Gastrocnemius medialis (tissue), 4 donors: ENCODE results near the gene TUBB2B. TPM values are rescaled to one million over a fixed set of nuclear protein-coding genes. Genes with fewer than 3 reads are reported as not detected.

ENCODE experiments used
- ATAC-seq, 2 donors: fragments of 150-250 bp; one replicate each; pipeline ENCODE4 v1.9.1; 2016
- DNase-seq, 2 donors: peaks; one replicate each; pipeline ENCODE4 v3.0.0-alpha.2; 2019
- H3K27ac ChIP-seq, 4 donors: fragments of 200-600 bp; sonication (generic); 1 replicate in 1 of 4; 2 replicates in 3 of 4; pipeline ENCODE4 v1.5.1; 2016 to 2018; ENCODE audit warnings: mild to moderate bottlenecking in 2 of 4, moderate library complexity in 1 of 4
- H3K27me3 ChIP-seq, 3 donors: fragments of 200-600 bp; sonication (generic) in 2 of 3; 1 replicate in 1 of 3; 2 replicates in 2 of 3; pipeline versions ENCODE4 v1.5.1 to v1.6.0; 2016 to 2019; ENCODE audit warnings: mild to moderate bottlenecking in 1 of 3, moderate library complexity in 1 of 3
- H3K36me3 ChIP-seq, 2 donors: fragments of 200-600 bp; sonication (generic) in 1 of 2; one replicate each; pipeline ENCODE4 v1.5.1; 2017 to 2018
- H3K4me1 ChIP-seq, 2 donors: fragments of 200-600 bp; sonication (generic) in 1 of 2; one replicate each; pipeline ENCODE4 v1.5.1; 2016 to 2017; ENCODE audit warnings: mild to moderate bottlenecking in 2 of 2
- H3K4me3 ChIP-seq, 4 donors: fragments of 200-600 bp; sonication (generic) in 3 of 4; 1 replicate in 1 of 4; 2 replicates in 3 of 4; pipeline ENCODE4 v1.5.1; 2016 to 2019; ENCODE audit warnings: mild to moderate bottlenecking in 2 of 4
- H3K9me3 ChIP-seq, 3 donors: fragments of 200-600 bp; sonication (generic) in 2 of 3; 1 replicate in 1 of 3; 2 replicates in 2 of 3; pipeline ENCODE4 v1.5.1; 2016 to 2019
- POLR2A ChIP-seq, 2 donors: fragments of 450-650 bp; IDR thresholded peaks; one replicate each; pipeline ENCODE4 v1.6.1; 2017; ENCODE audit warnings: antibody characterized with exemption in 2 of 2, mild to moderate bottlenecking in 2 of 2, moderate library complexity in 2 of 2
- in situ Hi-C, 4 donors: fragments of 200-750 bp; cut with MboI; loops; one replicate each; pipeline versions ENCODE4 v1.15.0 to v1.8.0; 2017; ENCODE audit warnings: low sequenced_read_pairs in 4 of 4
- intact Hi-C: fragments of 100-400 bp; cut with DNase I; formaldehyde crosslinking; loops from one replicate; pipeline ENCODE4 v1.15.1; 2023; ENCODE audit warnings: low total_unique reads
- total RNA-seq, 4 donors: library from RNA; depleted of rRNA; stranded (reverse); fragments of >200 nt; gene quantifications; one replicate each; pipeline versions ENCODE4 v1.1.0 to v1.2.3, GENCODE V29; 2016
- TF ChIP-seq, protein P1 (sequence below), 5 experiments: fragments of 450-650 bp in 3 of 5; fragments of 200-600 bp in 2 of 5; sonication (generic) in 2 of 5; IDR thresholded peaks in 4 of 5; conservative IDR thresholded peaks in 1 of 5; 1 replicate in 4 of 5; 2 replicates in 1 of 5; pipeline ENCODE4 v1.5.1; 2016 to 2019; ENCODE audit warnings: antibody characterized with exemption in 5 of 5, mild to moderate bottlenecking in 3 of 5, moderate library complexity in 3 of 5

Gene TUBB2B
- total RNA-seq, 4 donors from 2014 or later: 1.5 to 3.5 (median 1.9) TPM

DNA sequence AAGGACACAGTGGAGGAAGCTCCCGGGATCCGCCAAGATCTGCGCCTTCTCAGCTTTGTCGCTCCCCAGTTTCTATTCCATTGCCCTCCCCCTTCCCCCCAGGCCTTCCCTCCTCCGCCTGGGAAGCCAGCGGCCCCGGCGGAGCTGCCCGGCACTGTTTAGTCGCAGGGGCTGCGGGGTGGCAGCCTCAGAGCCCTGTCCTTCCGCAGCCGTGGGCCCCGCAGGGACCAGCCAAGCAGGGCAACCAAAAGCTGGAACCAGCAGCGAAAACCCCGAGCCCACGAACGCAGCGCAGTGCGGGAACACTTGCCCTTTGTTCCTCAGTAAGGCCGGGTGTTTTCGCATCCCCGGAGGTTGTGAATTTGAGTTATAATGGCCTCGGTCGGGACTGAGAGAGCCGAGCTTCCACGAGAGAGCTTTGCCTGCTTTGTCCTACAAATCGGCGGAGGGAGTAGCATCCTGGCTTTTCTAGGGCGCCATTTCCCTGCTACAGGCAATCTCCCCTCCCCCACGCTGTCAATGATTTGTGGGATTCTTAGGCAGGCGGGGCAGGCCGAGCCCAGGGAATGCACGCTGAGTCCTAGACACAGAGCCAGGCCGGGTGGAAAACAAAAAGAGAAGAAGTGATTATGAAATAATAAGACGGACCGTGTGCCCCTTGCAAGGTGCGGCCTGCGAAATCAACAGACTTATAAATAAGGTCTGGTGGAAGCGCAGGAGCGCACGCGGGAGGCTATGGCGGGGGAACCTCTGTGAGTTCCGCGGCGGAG is 4.0 kb upstream of the TUBB2B start:
- ATAC-seq (peak; percentile 66), DNase-seq (peak; percentile 41 to 44)
- Histone ChIP-seq H3K9me3 (no peaks in the 10 kb centered on the region), H3K27ac (peak overlapping the region; percentile 32 to 66 (median 57)), H3K4me3 (peak overlapping the region; percentile 50 to 66 (median 61)), H3K4me1 (peaks cover 27 to 42% of the 10 kb centered on the region in 2 donors), H3K36me3 (no peaks in the 10 kb centered on the region), H3K27me3 (peaks cover 90 to 94% (median 92%) of the 10 kb centered on the region in 3 donors)
- intact Hi-C loops (no loop called here), in situ Hi-C loops (no loop called here)
- TF ChIP-seq POLR2A (IDR thresholded peaks at IDR 0.05): no peak
- TF ChIP-seq, protein P1, sequence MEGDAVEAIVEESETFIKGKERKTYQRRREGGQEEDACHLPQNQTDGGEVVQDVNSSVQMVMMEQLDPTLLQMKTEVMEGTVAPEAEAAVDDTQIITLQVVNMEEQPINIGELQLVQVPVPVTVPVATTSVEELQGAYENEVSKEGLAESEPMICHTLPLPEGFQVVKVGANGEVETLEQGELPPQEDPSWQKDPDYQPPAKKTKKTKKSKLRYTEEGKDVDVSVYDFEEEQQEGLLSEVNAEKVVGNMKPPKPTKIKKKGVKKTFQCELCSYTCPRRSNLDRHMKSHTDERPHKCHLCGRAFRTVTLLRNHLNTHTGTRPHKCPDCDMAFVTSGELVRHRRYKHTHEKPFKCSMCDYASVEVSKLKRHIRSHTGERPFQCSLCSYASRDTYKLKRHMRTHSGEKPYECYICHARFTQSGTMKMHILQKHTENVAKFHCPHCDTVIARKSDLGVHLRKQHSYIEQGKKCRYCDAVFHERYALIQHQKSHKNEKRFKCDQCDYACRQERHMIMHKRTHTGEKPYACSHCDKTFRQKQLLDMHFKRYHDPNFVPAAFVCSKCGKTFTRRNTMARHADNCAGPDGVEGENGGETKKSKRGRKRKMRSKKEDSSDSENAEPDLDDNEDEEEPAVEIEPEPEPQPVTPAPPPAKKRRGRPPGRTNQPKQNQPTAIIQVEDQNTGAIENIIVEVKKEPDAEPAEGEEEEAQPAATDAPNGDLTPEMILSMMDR (IDR thresholded peaks at IDR 0.05 in 4 of 5, conservative IDR thresholded peaks at IDR 0.05 in 1 of 5): no peak

DNA sequence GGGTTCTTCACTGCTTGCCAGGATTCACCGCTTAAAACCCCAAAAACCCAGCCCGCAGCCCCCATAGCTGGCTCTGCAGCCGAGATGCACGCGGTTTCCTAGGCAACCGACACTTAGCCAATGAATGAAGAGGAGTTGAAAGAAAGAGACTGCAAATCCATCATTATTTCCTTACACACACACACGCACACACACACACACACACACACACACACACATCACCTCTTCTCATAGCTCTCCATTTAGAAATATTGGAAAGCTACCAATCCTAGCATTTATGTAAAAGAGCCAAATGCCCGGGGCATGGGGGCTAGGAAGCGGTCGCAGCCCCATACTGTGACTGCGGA is 3.4 kb upstream of the TUBB2B start:
- Histone ChIP-seq H3K4me3 (peak overlapping the region; percentile 50 to 66 (median 61)), H3K36me3 (no peaks in the 10 kb centered on the region), H3K9me3 (no peaks in the 10 kb centered on the region), H3K27me3 (peaks cover 91 to 95% (median 95%) of the 10 kb centered on the region in 3 donors), H3K27ac (peak overlapping the region in 2 of 4 donors; percentile 59 to 66), H3K4me1 (peaks cover 27 to 42% of the 10 kb centered on the region in 2 donors)
- no peak for TF ChIP-seq POLR2A (IDR thresholded peaks at IDR 0.05)
- TF ChIP-seq, protein P1 (IDR thresholded peaks at IDR 0.05 in 4 of 5, conservative IDR thresholded peaks at IDR 0.05 in 1 of 5): no peak
- in situ Hi-C loops (no loop called here), intact Hi-C loops (no loop called here)
- ATAC-seq (no peak), DNase-seq (no peak)

DNA sequence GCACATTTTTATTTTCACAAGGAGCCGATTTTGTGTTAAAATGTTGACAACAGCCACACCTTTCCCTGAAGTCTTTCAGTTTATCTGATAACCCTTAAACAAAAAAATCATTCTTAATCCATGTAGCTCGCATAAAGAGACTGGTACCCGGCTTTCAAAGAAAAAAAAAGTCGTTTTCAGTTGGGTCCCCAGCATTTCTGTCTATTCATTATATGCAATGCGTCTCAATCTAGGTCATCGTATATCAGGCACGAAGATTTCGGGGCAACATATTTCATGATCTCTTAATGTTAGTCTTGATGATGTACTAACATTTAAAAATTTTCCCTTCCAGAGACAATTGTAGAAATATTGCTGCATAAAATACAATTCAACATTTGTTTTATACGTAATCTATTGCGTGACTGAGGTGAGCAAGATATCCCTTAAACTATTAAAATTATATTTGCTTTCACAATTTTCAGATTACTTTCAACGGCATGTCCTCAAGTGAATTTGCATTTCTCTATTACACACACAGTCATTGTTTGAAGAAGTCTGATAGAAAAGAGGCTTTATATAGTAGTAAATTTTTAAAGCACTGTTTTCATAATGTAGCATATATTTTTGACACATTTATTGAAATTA is 2.9 kb upstream of the TUBB2B start:
- Histone ChIP-seq H3K4me3 (peak overlapping the region in 3 of 4 donors; percentile 44 to 57 (median 50)), H3K36me3 (no peaks in the 10 kb centered on the region), H3K9me3 (no peaks in the 10 kb centered on the region), H3K27me3 (peaks cover 86 to 94% (median 91%) of the 10 kb centered on the region in 3 donors), H3K4me1 (peaks cover 27 to 42% of the 10 kb centered on the region in 2 donors), H3K27ac (no peak overlapping the region)
- TF ChIP-seq, protein P1 (IDR thresholded peaks at IDR 0.05 in 4 of 5, conservative IDR thresholded peaks at IDR 0.05 in 1 of 5): no peak
- TF ChIP-seq POLR2A (IDR thresholded peaks at IDR 0.05): no peak
- intact Hi-C loops (no loop called here), in situ Hi-C loops (no loop called here)
- ATAC-seq (no peak), DNase-seq (no peak)

DNA sequence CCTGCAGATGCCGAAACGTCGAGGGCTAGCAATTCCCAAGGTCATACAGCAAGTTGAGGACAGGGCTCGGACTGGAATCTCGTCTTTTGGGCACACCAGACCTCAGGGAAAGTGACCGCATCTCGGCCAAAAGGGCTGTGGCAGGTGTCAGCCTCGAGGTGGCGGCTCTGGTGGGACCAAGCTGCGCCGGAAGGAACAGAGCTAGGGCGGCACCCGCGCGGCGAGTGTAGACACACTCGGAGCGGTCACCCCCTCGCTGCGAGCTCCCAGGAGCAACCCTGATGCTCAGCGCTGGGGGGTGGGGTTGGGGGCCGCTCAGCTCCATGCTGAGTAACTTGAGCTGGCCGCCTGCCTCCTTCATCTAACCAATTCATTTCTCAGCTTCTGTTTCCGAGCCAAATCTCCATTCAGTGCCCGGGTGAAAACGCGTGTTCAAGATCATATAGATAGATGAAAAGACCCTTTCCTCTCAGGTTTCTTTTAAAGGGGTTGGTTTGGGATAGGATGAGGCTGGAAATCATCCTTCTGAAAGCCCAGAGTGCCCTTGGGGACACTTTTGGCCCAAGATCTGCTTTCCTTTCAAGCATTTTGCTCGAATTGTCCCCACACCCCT is 2.2 kb upstream of the TUBB2B start:
- in situ Hi-C loops: no loop called here
- H3K27me3 ChIP-seq: peaks cover 81 to 88% (median 86%) of the 10 kb centered on the region in 3 donors
- H3K36me3 ChIP-seq: no peaks in the 10 kb centered on the region
- no peak overlapping the region for H3K27ac ChIP-seq
- peak overlapping the region; percentile 43 to 57 (median 50) for H3K4me3 ChIP-seq
- ATAC-seq: no peak
- intact Hi-C loops: loop anchor here (5.0 kb wide), 1 partner anchor 72 kb away; the partner anchor contains the start of gene TUBB2A
- TF ChIP-seq, protein P1 (IDR thresholded peaks at IDR 0.05 in 4 of 5, conservative IDR thresholded peaks at IDR 0.05 in 1 of 5): no peak
- no peak for TF ChIP-seq POLR2A (IDR thresholded peaks at IDR 0.05)
- no peaks in the 10 kb centered on the region for H3K9me3 ChIP-seq
- peaks cover 27 to 42% of the 10 kb centered on the region in 2 donors for H3K4me1 ChIP-seq
- DNase-seq: no peak
